ENCODE results near the gene TCAP. TPM values are rescaled to one million over a fixed set of nuclear protein-coding genes. Genes with fewer than 3 reads are reported as not detected.

Gene TCAP
- total RNA-seq, 1 donor from 2014 or later, result 2.3 TPM

DNA sequence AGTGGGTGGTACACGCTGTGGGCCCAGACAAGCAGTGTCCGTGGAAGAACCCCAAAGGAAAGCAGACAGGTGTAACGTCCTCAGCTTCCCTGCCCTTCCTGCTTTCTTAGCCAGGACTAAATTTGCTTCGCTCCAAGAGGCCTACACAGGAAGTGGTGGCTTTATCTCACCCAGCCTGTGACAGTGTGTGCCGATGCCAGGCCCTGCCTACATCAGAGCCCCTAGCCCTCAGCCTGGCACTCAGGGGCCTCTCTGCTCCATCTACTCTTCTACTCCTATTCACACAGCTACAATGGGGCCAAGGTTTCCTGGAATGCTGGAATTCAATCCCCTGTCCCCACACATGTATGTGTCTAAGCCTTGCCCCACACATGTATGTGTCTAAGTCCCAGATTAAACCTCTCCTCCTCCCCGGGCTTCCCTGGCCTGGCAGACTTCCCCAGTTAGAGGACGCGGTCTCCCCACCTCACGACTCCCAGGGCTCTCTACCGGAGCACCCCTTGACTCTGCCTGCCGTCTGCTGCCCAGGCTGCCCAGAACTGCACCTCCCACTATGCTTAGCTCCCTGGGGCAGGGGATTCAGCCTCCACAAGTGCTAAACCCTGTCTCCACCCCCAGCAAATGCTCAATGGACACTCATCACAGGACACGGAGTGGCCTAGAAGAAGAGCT is 14.5 kb downstream of the TCAP start:
- TF ChIP-seq, protein P1, sequence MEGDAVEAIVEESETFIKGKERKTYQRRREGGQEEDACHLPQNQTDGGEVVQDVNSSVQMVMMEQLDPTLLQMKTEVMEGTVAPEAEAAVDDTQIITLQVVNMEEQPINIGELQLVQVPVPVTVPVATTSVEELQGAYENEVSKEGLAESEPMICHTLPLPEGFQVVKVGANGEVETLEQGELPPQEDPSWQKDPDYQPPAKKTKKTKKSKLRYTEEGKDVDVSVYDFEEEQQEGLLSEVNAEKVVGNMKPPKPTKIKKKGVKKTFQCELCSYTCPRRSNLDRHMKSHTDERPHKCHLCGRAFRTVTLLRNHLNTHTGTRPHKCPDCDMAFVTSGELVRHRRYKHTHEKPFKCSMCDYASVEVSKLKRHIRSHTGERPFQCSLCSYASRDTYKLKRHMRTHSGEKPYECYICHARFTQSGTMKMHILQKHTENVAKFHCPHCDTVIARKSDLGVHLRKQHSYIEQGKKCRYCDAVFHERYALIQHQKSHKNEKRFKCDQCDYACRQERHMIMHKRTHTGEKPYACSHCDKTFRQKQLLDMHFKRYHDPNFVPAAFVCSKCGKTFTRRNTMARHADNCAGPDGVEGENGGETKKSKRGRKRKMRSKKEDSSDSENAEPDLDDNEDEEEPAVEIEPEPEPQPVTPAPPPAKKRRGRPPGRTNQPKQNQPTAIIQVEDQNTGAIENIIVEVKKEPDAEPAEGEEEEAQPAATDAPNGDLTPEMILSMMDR (IDR thresholded peaks at IDR 0.05; ENCODE audit: unreplicated experiment), result no peak
- no peak overlapping the region for H3K4me3 Mint-ChIP-seq
- no peak for DNase-seq (ENCODE audit: low spot score in 2 of 2, unreplicated experiment in 2 of 2)
- H3K36me3 Mint-ChIP-seq, result peaks cover 18% of the 10 kb centered on the region
- H3K27me3 Mint-ChIP-seq (ENCODE audit: low read depth), result no peaks in the 10 kb centered on the region
- no peak overlapping the region for H3K27ac Mint-ChIP-seq
- peaks cover 25% of the 10 kb centered on the region for H3K4me1 Mint-ChIP-seq
- H3K9me3 Mint-ChIP-seq, result no peaks in the 10 kb centered on the region

DNA sequence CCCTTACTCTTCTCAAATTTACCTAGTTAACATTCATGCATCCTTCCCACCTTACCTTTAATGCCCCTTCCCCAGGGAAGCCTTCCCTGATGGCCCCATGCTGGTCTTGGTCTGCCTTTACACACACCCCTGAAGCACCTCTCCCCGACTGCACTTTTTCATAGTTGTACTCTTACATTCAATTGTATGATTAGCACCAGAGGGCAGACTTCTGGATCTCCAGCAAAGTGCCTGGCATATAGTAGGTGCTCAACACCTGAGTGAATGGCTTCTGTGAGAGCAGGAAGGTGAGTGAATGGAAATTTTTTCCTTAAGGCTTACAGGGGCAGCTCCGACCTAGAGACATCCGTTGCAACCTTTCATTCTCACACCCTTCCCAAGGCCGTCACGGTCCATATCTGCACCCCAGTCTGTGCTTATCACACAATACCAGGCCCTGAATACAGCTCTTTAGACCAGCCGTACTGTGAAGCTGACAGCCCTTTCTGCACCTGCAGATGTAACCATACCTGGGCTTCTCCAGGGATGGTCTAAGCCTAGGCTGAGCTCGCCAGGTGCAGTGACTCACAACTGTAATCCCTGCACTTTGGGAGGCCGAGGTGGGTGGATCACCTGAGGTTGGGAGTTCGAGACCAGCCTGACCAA is 18.3 kb downstream of the TCAP start:
- H3K27me3 Mint-ChIP-seq (ENCODE audit: low read depth), result no peaks in the 10 kb centered on the region
- no peak for DNase-seq (ENCODE audit: low spot score in 2 of 2, unreplicated experiment in 2 of 2)
- H3K9me3 Mint-ChIP-seq, result no peaks in the 10 kb centered on the region
- H3K4me1 Mint-ChIP-seq, result peaks cover 9% of the 10 kb centered on the region
- H3K27ac Mint-ChIP-seq, result no peak overlapping the region
- peaks cover 22% of the 10 kb centered on the region for H3K36me3 Mint-ChIP-seq
- H3K4me3 Mint-ChIP-seq, result no peak overlapping the region
- TF ChIP-seq, protein P1 (IDR thresholded peaks at IDR 0.05; ENCODE audit: unreplicated experiment), result no peak

DNA sequence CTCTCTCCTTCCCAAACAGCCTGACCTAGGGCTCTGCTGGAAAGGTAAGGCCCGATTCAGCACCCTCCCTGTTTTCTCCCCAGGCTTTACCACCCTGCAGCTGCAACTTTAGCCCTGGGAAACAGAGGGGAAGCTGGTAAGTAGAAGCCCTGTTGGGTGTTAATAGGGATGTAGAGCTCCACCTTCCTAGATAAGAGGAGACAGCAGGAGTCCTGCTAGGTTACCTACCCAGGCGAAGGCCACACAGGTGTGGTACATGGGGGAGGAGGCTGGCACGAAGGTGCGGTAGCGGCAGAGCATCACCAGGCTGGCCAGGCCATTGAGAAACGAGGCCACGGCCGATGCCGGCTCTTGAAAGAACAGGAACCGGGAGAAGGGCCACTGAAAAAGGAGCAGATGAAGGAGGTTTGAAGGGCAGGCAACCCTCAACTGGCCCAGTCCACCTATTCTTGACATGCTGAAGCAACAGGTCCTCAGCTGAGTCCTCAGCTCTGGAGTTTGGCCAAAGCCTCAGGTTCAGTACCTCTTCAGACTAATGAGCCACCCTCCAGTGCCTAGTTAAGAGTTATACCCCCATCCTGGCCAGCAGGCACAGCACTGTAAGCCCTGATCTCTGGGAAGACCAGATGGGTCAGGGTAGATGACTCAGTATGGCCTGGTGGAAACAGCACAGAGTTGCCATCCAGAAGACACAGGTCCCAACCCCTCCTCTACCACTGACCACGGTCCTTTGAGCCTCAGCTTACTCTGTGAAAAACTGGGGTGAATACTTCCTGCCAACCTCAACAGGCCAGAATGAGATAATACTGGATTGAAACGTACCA is 19.4 kb downstream of the TCAP start:
- TF ChIP-seq, protein P1 (IDR thresholded peaks at IDR 0.05; ENCODE audit: unreplicated experiment), result no peak
- Mint-ChIP-seq H3K27me3 (ENCODE audit: low read depth) (no peaks in the 10 kb centered on the region), H3K4me1 (peaks cover 18% of the 10 kb centered on the region), H3K27ac (no peak overlapping the region), H3K36me3 (peaks cover 22% of the 10 kb centered on the region), H3K4me3 (no peak overlapping the region), H3K9me3 (no peaks in the 10 kb centered on the region)
- no peak for DNase-seq (ENCODE audit: low spot score in 2 of 2, unreplicated experiment in 2 of 2)

DNA sequence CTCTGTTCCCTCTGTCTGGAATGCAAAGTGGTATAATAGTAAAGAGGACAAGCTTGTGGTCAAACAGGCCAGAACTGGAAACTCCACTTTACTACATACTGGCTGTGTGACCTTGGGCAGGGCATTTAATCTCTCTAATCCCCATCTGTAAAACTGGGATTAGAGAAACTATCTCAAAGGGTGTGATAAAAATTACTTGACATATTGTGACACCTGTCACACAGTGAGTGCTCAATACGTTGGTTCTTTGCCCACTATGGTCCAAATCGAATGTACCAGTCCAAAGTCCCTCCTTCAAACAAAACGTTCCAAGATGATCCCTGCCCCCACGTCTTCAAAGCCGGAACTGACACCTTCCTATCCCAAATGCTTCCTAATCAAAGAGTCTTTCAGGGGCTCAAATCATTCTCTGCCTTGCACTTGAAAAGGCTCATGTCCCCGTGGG is 22.0 kb downstream of the TCAP start:
- DNase-seq (ENCODE audit: low spot score in 2 of 2, unreplicated experiment in 2 of 2), result no peak
- Mint-ChIP-seq H3K27me3 (ENCODE audit: low read depth) (no peaks in the 10 kb centered on the region), H3K27ac (peak overlapping the region; percentile 98), H3K4me1 (peaks cover 18% of the 10 kb centered on the region), H3K4me3 (peak overlapping the region; percentile 97), H3K9me3 (no peaks in the 10 kb centered on the region), H3K36me3 (peaks cover 10% of the 10 kb centered on the region)
- TF ChIP-seq, protein P1 (IDR thresholded peaks at IDR 0.05; ENCODE audit: unreplicated experiment), result no peak

DNA sequence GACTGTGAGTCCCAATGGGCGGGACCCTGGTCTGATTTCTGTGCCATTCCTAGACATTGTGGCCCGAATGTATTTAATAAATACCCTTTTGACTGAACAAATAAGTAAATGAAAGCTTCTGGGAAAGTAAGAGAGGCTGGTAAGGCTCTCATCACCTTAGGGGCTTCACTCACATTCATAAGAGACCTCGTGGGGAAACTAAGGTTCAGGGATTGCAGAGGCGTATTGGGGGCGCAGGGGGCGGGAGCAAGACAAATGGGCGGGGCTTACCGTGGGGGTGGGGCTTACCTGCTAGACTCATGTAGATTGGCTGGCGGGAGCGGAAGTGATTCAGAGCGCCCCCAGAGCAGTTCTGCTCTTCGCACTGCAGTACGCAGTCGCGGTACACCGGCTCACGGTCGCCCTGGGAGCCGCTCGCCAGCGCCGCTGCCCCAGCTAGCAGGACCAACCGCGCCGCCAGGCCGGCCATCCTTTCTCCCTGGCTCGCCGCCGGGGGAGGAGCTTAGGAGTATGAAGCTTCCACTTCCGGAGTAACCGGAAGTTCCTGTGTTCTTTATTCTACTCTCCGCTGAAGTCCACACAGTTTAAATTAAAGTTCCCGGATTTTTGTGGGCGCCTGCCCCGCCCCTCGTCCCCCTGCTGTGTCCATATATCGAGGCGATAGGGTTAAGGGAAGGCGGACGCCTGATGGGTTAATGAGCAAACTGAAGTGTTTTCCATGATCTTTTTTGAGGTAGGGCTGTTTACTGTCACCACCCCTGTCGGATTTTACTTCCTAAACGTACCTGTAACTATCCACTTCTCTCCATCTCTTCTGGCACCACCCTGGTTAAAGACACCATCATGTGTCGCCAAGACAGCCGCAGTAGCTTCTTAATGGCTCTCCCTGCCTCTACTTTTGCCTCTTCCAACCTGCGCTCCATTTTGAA is 22.7 kb downstream of the TCAP start, which contains the start of gene PGAP3:
Gene PGAP3 (minus strand): TSS at position 512 of the 929 bp plus-strand sequence. CDS start 43 bp downstream, at position 469.
- peaks cover 10% of the 10 kb centered on the region for H3K36me3 Mint-ChIP-seq
- H3K9me3 Mint-ChIP-seq, result no peaks in the 10 kb centered on the region
- DNase-seq (ENCODE audit: low spot score in 2 of 2, unreplicated experiment in 2 of 2), result peak; percentile 79 to 86
- peak within 1 kb of the TSS; percentile 98 for H3K27ac Mint-ChIP-seq
- peaks cover 18% of the 10 kb centered on the region for H3K4me1 Mint-ChIP-seq
- H3K4me3 Mint-ChIP-seq, result peak within 1 kb of the TSS; percentile 97
- no peaks in the 10 kb centered on the region for H3K27me3 Mint-ChIP-seq (ENCODE audit: low read depth)
- TF ChIP-seq, protein P1 (IDR thresholded peaks at IDR 0.05; ENCODE audit: unreplicated experiment), result no peak

All from mesothelial cell of epicardium (in vitro differentiated cells).